HG03354 (cell line): ENCODE measurements around the gene SH3RF3.
A peak's percentile ranks its signal among the peaks of the same experiment; 100 is the strongest.
"Not testable (repeated sequence)": the region's sequence is repeated elsewhere in the genome, so short reads cannot be mapped to it uniquely, and the experiment has no call there.

ENCODE experiments used
- ATAC-seq: cut with Tn5 transposase; IDR thresholded peaks from one replicate; pipeline ENCODE4 v1.9.1; 2021; ENCODE audit warnings: mild to moderate bottlenecking; ENCODE audit not compliant: unreplicated experiment, poor library complexity, severe bottlenecking

The SH3RF3 gene

DNA sequence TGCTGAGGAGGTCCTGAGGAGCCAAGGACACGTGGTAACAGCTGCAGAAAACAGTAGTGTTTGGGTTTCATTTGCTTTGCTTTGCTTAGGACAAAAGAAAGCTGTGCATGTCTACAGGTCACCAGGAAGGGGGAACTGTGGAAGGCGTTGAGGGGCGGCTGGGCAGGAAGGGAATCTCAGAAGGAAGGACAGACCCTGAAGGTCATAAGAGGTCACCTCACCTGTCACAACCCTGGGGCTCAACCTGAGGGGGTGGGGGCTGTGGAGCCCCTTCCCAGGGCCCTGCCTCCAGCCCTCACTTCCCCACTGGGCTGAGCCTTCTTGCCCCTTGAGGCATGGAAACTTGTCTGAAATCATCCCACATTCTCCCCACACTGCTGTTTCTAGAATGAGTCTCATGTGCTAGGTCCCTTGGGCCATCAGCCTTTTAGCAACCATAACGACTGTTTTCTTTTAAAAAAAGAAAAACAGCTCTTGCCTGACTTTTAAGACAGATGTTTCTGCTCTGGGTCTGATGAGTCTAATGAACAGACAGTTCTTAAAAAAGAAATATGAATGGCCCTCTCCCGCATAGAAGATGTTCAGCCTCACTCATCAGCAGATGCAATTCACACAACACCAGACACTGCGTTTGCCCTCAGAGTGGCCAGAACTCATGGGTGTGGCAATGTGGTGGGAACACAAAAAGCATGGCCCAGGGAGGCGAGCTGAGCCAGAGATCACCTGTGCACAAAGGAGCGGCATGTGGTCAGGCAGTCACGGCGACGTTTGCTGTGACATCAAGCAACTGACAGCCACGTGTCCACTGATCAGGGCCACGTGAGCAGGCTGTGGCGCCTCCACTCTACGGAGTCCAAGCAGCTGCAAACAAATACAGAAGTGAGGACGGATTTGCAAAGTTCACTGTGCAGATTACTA is 400.8 kb downstream of the SH3RF3 start:
- no peak for ATAC-seq

DNA sequence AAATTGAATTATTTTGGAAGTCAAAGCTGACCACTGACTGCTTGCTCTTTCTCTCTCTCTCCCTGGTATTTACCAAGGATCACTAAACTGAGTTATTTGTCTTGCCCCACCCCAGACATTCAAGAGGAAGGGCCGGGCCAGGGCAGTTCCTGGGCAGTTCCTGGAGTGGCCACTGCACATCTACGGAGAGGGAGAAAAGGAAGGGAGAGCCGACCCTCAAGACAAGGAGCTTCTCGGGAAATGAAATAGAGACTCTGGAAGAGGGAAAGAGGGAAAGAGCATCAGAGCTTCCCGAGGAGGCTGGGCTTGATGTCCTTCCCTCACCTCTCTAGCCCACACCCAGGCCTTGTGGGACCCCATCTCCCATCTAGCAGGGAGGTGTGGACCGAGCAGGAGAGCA is 401.7 kb downstream of the SH3RF3 start:
- ATAC-seq = no peak

DNA sequence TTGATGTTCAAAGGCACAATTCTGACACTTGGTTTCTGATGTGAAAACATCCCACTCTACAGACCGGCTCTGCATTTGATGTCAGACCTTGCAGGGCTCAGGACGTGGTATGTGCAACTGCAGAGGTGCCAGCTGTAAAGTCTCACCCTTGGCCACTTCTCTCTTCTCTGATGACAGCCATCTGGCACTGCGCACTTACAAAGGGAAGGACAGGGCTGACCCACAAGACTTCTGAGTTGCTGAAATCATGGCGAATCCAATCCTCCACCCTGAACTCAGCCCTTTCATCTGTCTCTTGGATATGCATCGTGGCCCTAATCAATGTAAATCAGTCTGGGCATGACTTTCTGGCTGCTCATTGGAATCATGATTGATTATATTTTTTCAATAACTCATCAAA is 402.2 kb downstream of the SH3RF3 start:
- no peak for ATAC-seq

DNA sequence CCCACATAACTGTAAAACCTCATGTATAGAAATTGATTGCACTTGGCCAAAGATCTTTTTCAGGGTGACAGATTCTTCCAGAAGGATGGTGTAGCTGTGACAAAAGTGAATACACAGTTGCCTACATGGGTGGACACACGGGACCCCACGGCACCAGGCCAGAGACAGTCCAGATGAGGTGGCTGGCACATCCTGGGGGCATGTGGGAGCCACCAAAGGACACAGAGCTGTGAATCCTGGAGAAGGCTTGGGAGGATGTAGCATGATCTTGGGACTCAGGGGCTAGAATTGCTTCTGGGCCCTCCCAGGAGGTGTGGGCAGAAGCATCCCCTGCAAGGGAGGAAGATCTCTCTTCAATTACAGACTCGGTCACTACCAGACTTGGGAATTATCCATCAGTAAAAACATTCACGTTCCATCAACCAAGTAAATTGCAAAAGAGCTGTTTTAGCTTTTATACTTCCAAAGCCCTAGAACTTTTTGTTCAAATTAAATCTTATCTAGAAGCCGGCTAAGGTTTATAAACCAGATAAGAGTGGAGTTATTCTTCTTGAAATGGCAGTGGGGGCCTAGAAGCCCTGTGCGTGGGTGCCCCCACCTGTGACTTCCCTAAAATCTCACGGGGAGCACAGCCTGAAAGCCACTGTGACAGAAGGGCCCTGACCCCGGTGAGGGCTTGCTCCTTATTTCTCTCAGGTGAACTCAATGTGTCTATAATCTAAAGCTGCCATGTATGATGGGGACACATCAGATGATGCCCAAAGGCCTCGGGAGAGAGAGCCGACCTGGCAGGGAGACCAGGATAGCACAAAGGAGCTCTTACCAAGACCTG is 403.1 kb downstream of the SH3RF3 start:
- ATAC-seq = no peak

DNA sequence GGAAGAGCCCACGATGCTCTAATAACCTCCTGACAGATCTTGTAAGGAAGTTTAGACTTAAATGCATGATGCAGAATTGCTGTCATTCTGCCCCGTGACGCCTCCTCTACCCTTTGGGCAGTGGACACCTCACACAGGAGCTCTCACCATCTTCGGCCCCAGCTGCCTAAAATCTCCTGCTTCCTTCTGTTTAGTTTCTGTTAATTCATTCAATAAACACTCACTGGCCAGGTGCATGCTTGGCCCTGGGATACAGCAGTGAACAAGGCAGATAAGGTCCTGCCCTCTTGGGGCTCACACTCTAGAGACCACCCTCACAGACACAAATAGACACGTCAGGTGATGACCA is 403.7 kb downstream of the SH3RF3 start:
- no peak for ATAC-seq

DNA sequence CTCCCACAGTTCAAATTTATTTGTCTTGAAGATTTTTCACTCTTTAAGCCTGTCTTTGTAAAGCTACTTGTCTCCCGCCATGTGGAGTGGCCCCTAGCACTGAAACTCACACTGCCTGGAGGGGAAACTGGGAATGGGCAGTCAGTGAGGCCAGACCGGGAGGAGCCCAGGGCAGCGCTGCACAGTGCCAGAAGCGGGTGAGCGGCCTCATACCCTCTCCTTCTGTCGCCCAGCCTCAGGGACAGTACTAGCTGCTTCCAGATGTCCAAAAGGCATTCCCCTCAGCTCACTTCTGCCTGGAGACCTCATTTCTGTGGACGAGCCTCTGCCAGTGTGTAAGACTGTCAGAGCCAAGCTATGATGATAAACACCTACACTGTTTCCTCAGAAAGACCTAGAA is 404.8 kb downstream of the SH3RF3 start:
- no peak for ATAC-seq

DNA sequence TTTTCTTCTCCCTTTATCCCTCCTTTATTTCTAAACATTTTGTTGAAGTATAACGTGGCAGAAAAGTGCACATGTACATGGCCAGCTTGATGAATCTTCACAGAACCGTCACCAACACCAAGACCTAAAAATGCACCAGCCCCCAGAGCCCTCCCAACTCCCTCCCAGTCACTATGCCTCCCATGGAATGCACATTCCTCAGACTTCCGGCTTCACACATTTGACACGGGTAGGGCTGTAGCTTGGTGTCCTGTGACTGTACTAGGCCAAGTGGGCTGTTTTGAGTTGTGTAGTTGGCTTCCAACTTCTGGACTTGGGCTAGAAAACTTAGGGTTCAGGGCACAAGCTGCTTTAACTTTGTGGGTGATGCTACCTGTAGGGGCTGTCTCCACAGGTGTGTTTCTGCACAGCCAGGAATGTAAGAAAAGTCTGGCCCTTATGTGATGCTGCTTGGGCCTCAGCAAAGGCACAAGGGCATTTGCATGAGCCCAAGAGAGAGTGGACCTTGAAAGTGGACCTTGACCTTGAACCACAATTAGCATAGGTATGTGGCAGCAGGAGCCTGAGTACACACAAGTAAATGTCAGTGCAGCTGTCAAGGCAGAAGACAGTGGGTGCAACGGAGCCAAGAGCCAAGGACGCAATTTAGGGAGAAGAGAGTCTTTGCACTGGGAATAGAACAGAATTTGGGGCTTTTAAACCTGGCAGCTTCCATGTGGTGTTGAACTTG is 406.4 kb downstream of the SH3RF3 start:
- no peak for ATAC-seq

DNA sequence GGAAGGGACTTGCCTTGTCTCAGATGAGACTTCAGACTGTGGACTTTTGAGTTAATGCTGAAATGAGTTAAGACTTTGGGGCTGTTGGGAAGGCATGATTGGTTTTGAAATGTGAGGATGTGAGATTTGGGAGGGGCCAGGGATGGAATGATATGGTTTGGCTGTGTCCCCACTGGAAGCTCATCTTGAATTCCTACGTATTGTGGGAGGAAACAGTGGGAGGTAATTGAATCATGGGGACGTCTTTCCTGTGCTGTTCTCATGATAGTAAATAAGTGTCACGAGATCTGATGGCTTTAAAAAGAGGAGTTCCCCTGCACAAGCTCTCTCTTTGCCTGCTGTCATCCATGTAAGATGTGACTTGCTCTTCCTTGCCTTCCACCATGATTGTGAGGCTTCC is 407.6 kb downstream of the SH3RF3 start:
- not testable (repeated sequence) for ATAC-seq

DNA sequence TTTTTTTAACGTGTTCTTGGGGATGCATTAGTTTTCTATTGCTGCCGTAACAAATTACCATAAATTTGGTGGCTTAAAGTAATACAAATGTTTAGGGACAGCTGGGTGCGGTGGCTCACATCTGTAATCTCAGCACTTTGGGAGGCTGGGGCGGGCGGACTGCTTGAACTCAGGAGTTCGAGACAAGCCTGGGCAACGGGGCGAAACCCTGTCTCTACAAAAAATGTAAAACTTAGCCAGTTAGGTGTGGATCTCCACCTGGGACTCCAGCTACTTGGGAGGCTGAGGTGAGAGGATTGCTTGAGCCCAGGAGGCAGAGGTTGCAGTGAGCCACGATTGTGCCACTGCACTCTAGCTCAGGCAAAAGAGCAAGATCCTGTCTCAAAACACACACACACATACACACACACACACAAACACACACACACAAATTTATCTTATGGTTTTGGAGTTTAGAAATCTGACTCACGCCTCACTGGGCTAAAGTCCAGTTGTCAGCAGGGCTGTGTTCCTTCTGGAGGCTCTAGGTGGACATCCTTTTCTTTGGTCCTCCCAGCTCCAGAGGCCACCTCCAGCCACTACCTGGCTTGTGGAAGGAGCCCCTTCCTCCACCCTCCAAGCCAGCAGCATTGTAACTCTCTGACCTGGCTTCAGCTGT is 408.7 kb downstream of the SH3RF3 start:
- ATAC-seq = no peak

DNA sequence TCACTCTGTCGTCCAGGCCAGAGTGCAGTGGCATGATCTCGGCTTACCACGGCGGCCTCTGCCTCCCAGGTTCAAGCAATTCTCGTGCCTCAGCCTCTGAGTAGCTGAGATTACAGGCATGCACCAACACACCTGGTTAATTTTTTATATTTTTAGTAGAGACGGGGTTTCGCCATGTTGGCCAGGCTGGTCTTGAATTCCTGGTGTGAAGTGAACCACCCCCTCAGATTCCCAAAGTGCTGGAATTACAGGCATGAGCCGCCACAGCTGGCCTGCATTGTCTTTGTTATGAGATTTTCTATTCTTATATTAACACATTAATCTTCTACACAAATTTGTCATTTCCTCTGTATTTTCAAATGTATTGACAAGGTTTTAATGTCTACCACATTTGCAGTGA is 409.5 kb downstream of the SH3RF3 start:
- no peak for ATAC-seq

DNA sequence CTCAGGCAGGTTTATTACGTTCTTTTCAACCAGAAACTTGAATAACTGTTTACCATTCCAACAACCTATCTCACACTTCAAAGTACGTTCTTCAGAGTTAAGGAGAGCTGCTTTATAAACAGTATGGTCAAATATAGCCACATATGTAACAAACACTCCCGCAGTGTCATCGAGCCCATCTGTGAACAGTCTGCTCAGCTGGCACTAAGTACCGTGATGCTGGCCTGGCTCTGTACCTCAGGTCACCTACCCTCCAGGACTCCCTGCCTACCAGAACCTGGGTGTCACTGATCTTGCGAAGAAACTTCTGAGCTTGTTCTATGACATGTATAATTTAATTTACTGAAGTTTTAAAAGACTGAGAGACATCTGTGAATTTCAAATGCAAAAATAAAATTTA is 413.4 kb downstream of the SH3RF3 start:
- ATAC-seq = no peak

DNA sequence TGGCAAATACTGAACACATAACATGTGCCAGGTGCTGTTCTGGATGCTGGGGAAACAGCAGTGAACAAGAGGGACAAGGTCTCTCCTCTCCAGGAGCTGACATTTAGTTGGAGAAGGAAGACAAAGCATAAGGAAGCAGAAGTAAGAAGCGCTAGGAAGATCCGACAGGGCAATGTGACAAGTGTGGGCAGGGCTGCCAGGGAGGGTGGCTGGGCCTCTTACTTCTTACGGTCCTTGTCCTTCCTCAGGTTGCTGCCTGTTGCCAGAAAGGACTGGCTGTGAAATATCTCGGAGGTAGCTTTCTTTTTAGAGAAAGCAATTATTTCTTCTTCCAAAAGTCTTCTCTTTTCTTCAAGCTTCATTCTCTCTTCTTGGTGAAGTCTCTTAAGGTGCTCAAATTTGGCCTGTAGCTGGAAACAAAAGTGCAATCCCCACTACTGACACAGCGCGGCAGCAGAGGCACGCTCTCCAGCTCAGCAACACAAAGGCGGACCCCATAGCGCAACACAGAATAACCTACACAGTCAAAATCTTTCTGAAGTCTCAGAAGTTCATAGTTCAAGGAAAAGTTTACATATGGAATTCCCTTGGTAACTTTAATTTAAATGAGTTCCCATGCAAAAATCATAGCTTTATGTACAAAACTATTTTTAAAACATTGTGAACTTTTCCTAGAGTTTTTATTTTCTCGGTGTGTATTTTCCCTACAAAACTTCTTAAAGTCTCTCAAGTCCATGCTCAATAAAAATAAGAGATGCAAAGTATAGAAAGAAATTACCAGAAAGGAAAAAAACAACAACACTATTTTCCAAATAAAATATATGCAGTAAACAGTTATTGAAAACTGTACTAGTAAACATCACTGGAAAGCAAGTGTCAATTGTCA is 417.1 kb downstream of the SH3RF3 start:
- peak; percentile 87 for ATAC-seq

DNA sequence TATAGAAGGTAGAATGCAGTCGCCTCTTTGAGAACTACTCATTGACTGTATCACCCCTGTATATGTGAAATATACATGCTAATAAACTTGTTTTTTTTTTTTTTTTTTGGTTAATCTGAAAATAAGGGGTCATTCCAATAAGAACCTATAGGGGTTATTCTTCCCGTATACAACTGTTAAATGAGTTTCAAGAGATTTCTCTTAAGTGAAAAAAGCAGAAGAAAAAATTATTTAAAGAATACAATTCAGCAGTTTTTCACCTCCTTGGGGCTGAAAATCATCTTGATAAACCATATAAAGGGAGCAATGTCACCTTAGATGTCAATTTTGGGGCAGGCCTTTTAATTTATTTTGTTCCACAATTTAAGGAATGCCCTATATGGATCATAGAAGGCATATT is 418.3 kb downstream of the SH3RF3 start:
- ATAC-seq = no peak

DNA sequence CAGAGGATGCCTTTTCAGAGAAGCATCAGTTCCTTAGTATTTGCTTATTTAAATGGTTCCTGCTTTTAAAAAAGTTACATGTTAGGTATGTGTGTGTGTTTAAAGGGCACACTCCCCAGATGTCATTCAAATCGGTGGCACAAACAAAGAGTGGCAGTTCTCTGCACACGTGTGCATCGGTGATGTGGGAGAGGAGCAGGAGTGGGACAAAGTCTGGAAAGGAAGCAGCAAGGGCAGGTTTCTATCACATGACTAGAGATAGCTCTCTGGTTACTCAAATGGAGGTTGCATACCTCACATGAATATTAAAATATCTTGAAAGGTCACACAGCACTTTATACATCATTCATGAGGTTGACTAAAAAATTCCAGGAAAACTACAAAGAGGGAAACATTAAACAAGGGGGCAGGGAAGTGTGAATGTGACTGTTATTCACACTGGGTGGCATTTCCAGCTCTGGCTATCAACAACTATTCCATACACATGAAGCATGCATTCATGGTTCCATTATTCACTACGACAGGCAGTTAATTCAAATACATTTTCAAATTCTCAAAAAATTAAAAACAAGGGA is 420.1 kb downstream of the SH3RF3 start:
- no peak for ATAC-seq
